HS-5 (cell line): Measurements from ENCODE around the gene FGF1.
A peak's percentile ranks its signal among the peaks of the same experiment; 100 is the strongest.

Experiments used
- DNase-seq: peaks from one replicate; pipeline ENCODE4 v3.0.0-alpha.2; 2012; ENCODE audit warnings: low read depth

Gene FGF1

GRCh38 chr5:142696379-142696778 lies 10.5 kb upstream of the FGF1 start:
- DNase-seq = no peak

- DNase-seq = no peak
Measured at GRCh38 chr5:142694092-142694856, 8.4 kb upstream of the FGF1 start.

- no peak for DNase-seq
Measured at GRCh38 chr5:142692321-142692894, 6.5 kb upstream of the FGF1 start.

GRCh38 chr5:142690667-142691066 lies 4.8 kb upstream of the FGF1 start:
- DNase-seq = no peak

GRCh38 chr5:142689081-142689480 lies 3.2 kb upstream of the FGF1 start:
- no peak for DNase-seq

- no peak for DNase-seq
Measured at GRCh38 chr5:142688281-142688989, 2.5 kb upstream of the FGF1 start.

- DNase-seq = no peak
Measured at GRCh38 chr5:142686968-142687367, 1.1 kb upstream of the FGF1 start.

- DNase-seq = no peak
Measured at GRCh38 chr5:142686210-142686734, 382 bp upstream of the FGF1 start.

- DNase-seq = no peak
Measured at GRCh38 chr5:142684508-142685041, 1.3 kb downstream of the FGF1 start.

GRCh38 chr5:142683881-142684505 lies 1.9 kb downstream of the FGF1 start:
- no peak for DNase-seq

- DNase-seq = no peak
Measured at GRCh38 chr5:142683116-142683515, 2.8 kb downstream of the FGF1 start.

GRCh38 chr5:142680605-142681259 lies 5.2 kb downstream of the FGF1 start:
- peak; percentile 68 for DNase-seq

- DNase-seq = no peak
Measured at GRCh38 chr5:142679744-142680143, 6.1 kb downstream of the FGF1 start.

- DNase-seq = no peak
Measured at GRCh38 chr5:142678529-142678928, 7.4 kb downstream of the FGF1 start.

GRCh38 chr5:142677198-142677597 lies 8.7 kb downstream of the FGF1 start:
- no peak for DNase-seq

GRCh38 chr5:142676318-142676717 lies 9.6 kb downstream of the FGF1 start:
- DNase-seq = no peak

- peak; percentile 58 for DNase-seq
Measured at GRCh38 chr5:142674531-142675469, 11.1 kb downstream of the FGF1 start.

- peak; percentile 70 for DNase-seq
Measured at GRCh38 chr5:142671801-142672200, 14.1 kb downstream of the FGF1 start.

- no peak for DNase-seq
Measured at GRCh38 chr5:142671266-142671665, 14.6 kb downstream of the FGF1 start.

GRCh38 chr5:142670804-142671203 lies 15.1 kb downstream of the FGF1 start:
- DNase-seq = no peak

GRCh38 chr5:142669477-142669876 lies 16.4 kb downstream of the FGF1 start:
- DNase-seq = no peak
